ENCODE results near the gene ARHGEF3.

GRCh38 chr3:56689303-56689702, 112.4 kb downstream of the ARHGEF3 start:
- TF ChIP-seq CTCF (IDR thresholded peaks at IDR 0.05) (no peak), POLR2A (IDR thresholded peaks at IDR 0.05) (no peak)

Data from uterus (tissue), 2 donors.